PC-9 (cell line): ENCODE results near the gene SAMHD1. TPM values are rescaled to one million over a fixed set of nuclear protein-coding genes. Genes with fewer than 3 reads are reported as not detected.

ENCODE experiments used
- BruUV-seq: library from RNA; stranded (reverse); fragments of 400-500 nt; replicated peaks from 2 replicates; lab custom pipeline; 2021; lab: Mats Ljungman, UMichigan
- CTCF ChIA-PET: fragments of 300-600 bp; sonication (Branson Sonifier 250); formaldehyde crosslinking; loops from one replicate; lab custom pipeline; 2022; ENCODE audit warnings: antibody characterized with exemption; lab: Charles Lee
- POLR2A ChIA-PET: fragments of 300-600 bp; sonication (Branson Sonifier 250); formaldehyde crosslinking; loops from one replicate; lab custom pipeline; 2022; ENCODE audit warnings: antibody characterized with exemption; ENCODE audit not compliant: unreplicated experiment; lab: Charles Lee
- DNase-seq, 2 experiments: peaks; one replicate each; pipeline versions ENCODE4 v3.0.0 to v3.0.0-alpha.2; 2015 to 2022; ENCODE audit warnings: mixed read lengths in 1 of 2
- H2AFZ ChIP-seq: fragments of 200-600 bp; sonication (generic); 2 replicates; pipeline ENCODE4 v1.8.1; 2017; ENCODE audit warnings: antibody characterized with exemption
- H3F3A ChIP-seq: fragments of 200-600 bp; sonication (generic); 2 replicates; pipeline ENCODE4 v1.8.1; 2017; ENCODE audit warnings: antibody characterized with exemption, mild to moderate bottlenecking, low read depth; ENCODE audit not compliant: insufficient read depth
- H3K27ac ChIP-seq: fragments of 200-600 bp; sonication (generic); 2 replicates; pipeline ENCODE4 v1.6.1; 2016; ENCODE audit warnings: mixed run types
- H3K27me3 ChIP-seq: fragments of 200-600 bp; sonication (generic); 2 replicates; pipeline ENCODE4 v1.6.1; 2016; ENCODE audit warnings: low read depth, mixed run types; ENCODE audit not compliant: insufficient read depth
- H3K36me3 ChIP-seq: fragments of 200-600 bp; sonication (generic); 2 replicates; pipeline ENCODE4 v1.6.1; 2016; ENCODE audit warnings: low read depth, mixed run types
- H3K4me1 ChIP-seq: fragments of 200-600 bp; sonication (generic); replicated peaks from 2 replicates; pipeline ENCODE4 v1.6.1; 2016; ENCODE audit warnings: mixed run types; ENCODE audit not compliant: insufficient read depth
- H3K4me2 ChIP-seq: fragments of 200-600 bp; sonication (generic); 2 replicates; pipeline ENCODE4 v1.6.1; 2017; ENCODE audit warnings: mixed run types
- H3K4me3 ChIP-seq: fragments of 200-600 bp; sonication (generic); 2 replicates; pipeline ENCODE4 v1.6.1; 2016; ENCODE audit warnings: mixed run types
- H3K79me2 ChIP-seq: fragments of 200-600 bp; sonication (generic); 2 replicates; pipeline ENCODE4 v1.6.1; 2017; ENCODE audit warnings: low read depth, mixed run types
- H3K9me2 ChIP-seq: fragments of 200-600 bp; sonication (generic); 2 replicates; pipeline ENCODE4 v1.8.1; 2017; ENCODE audit warnings: mild to moderate bottlenecking; ENCODE audit not compliant: insufficient read depth
- H3K9me3 ChIP-seq: fragments of 200-600 bp; sonication (generic); 2 replicates; pipeline ENCODE4 v1.8.1; 2016; ENCODE audit warnings: low read depth; ENCODE audit not compliant: insufficient read depth
- H4K20me1 ChIP-seq: fragments of 200-600 bp; sonication (generic); 2 replicates; pipeline ENCODE4 v1.8.1; 2017; ENCODE audit not compliant: insufficient read depth
- EZH2 ChIP-seq: fragments of 200-600 bp; sonication (generic); IDR thresholded peaks from 2 replicates; pipeline ENCODE4 v1.8.0; 2017; ENCODE audit warnings: antibody characterized with exemption, low read depth
- intact Hi-C: fragments of 100-400 bp; cut with micrococcal nuclease; formaldehyde crosslinking; loops from one replicate; pipeline ENCODE4 v1.10.0; 2022; ENCODE audit not compliant: unreplicated experiment
- total RNA-seq: library from RNA; stranded (reverse); gene quantifications from 2 replicates; pipeline ENCODE4 v1.2.3, GENCODE V29; 2021
- TF ChIP-seq, protein P1 (sequence below): fragments of 200-600 bp; sonication (generic); conservative IDR thresholded peaks from 2 replicates; pipeline ENCODE4 v1.6.1; 2017; ENCODE audit warnings: mixed run types, antibody characterized with exemption, mild to moderate bottlenecking, moderate library complexity

SAMHD1 gene
- total RNA-seq, 1 experiment from 2014 or later = 21.2 TPM

DNA sequence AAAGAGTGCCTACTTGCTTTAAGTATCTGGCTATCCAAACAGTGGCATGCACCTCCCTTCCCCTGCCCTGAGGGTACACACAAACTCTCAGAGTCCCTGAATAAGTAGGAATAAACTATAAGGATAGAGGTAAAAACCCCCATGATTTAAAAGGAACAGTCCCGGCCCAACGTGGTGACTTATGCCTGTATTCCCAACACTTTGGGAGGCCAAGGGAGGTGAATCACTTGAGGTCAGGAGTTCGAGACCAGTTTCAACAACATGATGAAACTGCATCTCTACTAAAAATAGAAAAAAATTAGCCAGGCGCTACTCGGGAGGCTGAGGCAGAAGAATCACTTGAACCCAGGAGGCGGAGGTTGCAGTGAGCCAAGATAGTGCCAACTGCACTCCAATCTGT is 22.2 kb downstream of the SAMHD1 start:
- no TSS peak for BruUV-seq
- Histone ChIP-seq H3K4me1 (peaks cover 5% of the 10 kb centered on the region; the same call in 1 of the 2 replicates), H3K27ac (no peak overlapping the region), H3F3A (peaks cover 10% of the 10 kb centered on the region), H2AFZ (no peak overlapping the region), H3K9me3 (no peaks in the 10 kb centered on the region), H3K9me2 (no peaks in the 10 kb centered on the region), H3K4me3 (no peak overlapping the region), H3K27me3 (no peaks in the 10 kb centered on the region), H3K4me2 (no peak overlapping the region), H3K36me3 (no peaks in the 10 kb centered on the region), H3K79me2 (no peaks in the 10 kb centered on the region), H4K20me1 (no peaks in the 10 kb centered on the region)
- ChIA-PET CTCF (no interaction called here), POLR2A (no interaction called here)
- no peak for DNase-seq
- no peak for TF ChIP-seq EZH2
- TF ChIP-seq, protein P1, sequence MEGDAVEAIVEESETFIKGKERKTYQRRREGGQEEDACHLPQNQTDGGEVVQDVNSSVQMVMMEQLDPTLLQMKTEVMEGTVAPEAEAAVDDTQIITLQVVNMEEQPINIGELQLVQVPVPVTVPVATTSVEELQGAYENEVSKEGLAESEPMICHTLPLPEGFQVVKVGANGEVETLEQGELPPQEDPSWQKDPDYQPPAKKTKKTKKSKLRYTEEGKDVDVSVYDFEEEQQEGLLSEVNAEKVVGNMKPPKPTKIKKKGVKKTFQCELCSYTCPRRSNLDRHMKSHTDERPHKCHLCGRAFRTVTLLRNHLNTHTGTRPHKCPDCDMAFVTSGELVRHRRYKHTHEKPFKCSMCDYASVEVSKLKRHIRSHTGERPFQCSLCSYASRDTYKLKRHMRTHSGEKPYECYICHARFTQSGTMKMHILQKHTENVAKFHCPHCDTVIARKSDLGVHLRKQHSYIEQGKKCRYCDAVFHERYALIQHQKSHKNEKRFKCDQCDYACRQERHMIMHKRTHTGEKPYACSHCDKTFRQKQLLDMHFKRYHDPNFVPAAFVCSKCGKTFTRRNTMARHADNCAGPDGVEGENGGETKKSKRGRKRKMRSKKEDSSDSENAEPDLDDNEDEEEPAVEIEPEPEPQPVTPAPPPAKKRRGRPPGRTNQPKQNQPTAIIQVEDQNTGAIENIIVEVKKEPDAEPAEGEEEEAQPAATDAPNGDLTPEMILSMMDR = no peak
- intact Hi-C loops = no loop called here

DNA sequence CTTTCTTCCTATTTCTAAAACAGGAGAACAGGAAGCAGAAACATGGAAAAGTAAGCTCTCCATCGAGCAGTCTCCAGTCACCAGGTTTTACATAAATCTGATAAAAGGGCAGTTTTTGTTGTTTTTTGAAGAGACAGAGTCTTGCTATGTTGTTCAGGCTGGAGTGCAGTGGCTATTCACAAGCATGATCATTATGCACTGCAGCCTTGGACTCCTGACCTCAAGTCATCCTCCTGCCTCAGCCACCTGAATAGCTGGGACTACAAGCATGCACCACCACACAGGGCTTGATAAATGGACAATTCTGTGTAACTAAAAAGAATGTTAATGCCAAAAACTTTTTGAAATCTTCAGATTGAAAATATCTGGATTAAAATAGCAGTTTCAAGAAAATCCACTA is 23.8 kb downstream of the SAMHD1 start:
- DNase-seq = no peak
- no peaks in the 10 kb centered on the region for H3K27me3 ChIP-seq
- ChIA-PET CTCF (no interaction called here), POLR2A (no interaction called here)
- TF ChIP-seq, protein P1 = no peak
- no peak for TF ChIP-seq EZH2
- H3K9me3 ChIP-seq = no peaks in the 10 kb centered on the region
- H3K4me1 ChIP-seq = peaks cover 15% of the 10 kb centered on the region
- no peak overlapping the region for H3K4me3 ChIP-seq
- H3K79me2 ChIP-seq = no peaks in the 10 kb centered on the region
- no peaks in the 10 kb centered on the region for H3K36me3 ChIP-seq
- no peaks in the 10 kb centered on the region for H3K9me2 ChIP-seq
- no peak overlapping the region for H3K27ac ChIP-seq
- H4K20me1 ChIP-seq = no peaks in the 10 kb centered on the region
- peaks cover 4% of the 10 kb centered on the region for H3F3A ChIP-seq
- intact Hi-C loops = no loop called here
- no peak overlapping the region for H3K4me2 ChIP-seq
- no TSS peak for BruUV-seq
- no peak overlapping the region for H2AFZ ChIP-seq

DNA sequence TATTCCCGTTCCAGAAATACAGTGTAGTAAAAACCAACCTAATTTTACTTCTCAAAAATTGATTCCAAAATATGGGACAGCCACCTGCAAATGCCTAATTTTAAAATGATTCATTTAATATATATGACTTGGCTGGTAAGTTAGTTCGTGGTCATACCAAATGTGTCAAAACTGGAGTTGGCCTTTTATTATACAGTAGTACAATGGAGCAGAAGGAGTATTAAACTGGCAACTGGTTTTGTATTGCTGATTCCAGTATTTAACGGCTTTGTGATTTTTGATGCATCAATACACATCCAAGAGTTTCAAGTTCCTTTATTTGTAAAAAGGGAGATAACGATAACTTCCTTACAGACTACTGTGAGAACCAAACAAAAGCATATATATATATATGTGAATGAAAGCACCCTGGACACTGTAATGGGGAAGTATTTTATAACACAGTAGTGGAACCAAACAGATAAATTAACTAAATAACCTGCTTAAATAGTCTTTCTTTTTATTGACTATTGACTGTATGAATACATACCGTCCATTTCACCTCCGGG is 24.8 kb downstream of the SAMHD1 start:
- Histone ChIP-seq H3F3A (no peaks in the 10 kb centered on the region; the same call in none of the 2 replicates), H3K27ac (no peak overlapping the region), H3K27me3 (no peaks in the 10 kb centered on the region), H3K4me3 (no peak overlapping the region), H3K4me1 (peaks cover 15% of the 10 kb centered on the region), H3K36me3 (no peaks in the 10 kb centered on the region), H4K20me1 (no peaks in the 10 kb centered on the region), H3K79me2 (no peaks in the 10 kb centered on the region), H3K4me2 (no peak overlapping the region), H3K9me2 (no peaks in the 10 kb centered on the region), H2AFZ (no peak overlapping the region), H3K9me3 (no peaks in the 10 kb centered on the region)
- no peak for DNase-seq
- intact Hi-C loops = no loop called here
- CTCF ChIA-PET = no interaction called here
- BruUV-seq = no TSS peak
- POLR2A ChIA-PET = no interaction called here
- no peak for TF ChIP-seq EZH2
- TF ChIP-seq, protein P1 = no peak
